Keratinocyte (primary cell): Measurements from ENCODE around the gene DELE1. TPM values are rescaled to one million over a fixed set of nuclear protein-coding genes. Genes with fewer than 3 reads are reported as not detected.
A peak's percentile ranks its signal among the peaks of the same experiment; 100 is the strongest.

ENCODE experiments used
- DNase-seq: peaks from one replicate; pipeline ENCODE4 v3.0.0-alpha.2; 2011; ENCODE audit warnings: low read depth, missing footprints, low spot score
- FAIRE-seq: peaks from 2 replicates; lab custom pipeline; 2011; peaks lifted over from hg19 to GRCh38; lab: Jason Lieb, UNC
- H2AFZ ChIP-seq: 2 replicates; pipeline ENCODE4 v1.6.0; 2012; ENCODE audit warnings: low read length, control low read depth, inconsistent platforms; ENCODE audit not compliant: control insufficient read depth
- H3K27ac ChIP-seq: 2 replicates; pipeline ENCODE4 v1.5.1; 2011; ENCODE audit warnings: low read length; ENCODE audit not compliant: control insufficient read depth, insufficient read depth
- H3K27me3 ChIP-seq: 3 replicates; pipeline ENCODE4 v1.6.0; 2011; ENCODE audit warnings: low read length; ENCODE audit not compliant: control insufficient read depth, insufficient read depth; ENCODE audit errors: extremely low read depth
- H3K36me3 ChIP-seq, 2 experiments: 2 replicates in 1 of 2; 3 replicates in 1 of 2; pipeline ENCODE4 v1.5.1; 2011; ENCODE audit warnings: low read length in 2 of 2, mild to moderate bottlenecking in 1 of 2; ENCODE audit not compliant: control insufficient read depth in 2 of 2, insufficient read depth in 2 of 2; ENCODE audit errors: extremely low read depth in 1 of 2
- H3K4me1 ChIP-seq: 3 replicates; pipeline ENCODE4 v1.5.1; 2011; ENCODE audit warnings: low read length; ENCODE audit not compliant: control insufficient read depth, insufficient read depth; ENCODE audit errors: extremely low read depth
- H3K4me2 ChIP-seq: 3 replicates; pipeline ENCODE4 v1.6.0; 2011; ENCODE audit warnings: low read depth, low read length; ENCODE audit not compliant: control insufficient read depth, insufficient read depth; ENCODE audit errors: extremely low read depth
- H3K4me3 ChIP-seq, 3 experiments: fragments of 200-600 bp in 1 of 3; sonication (generic) in 1 of 3; 2 replicates in 2 of 3; 3 replicates in 1 of 3; pipeline ENCODE4 v1.5.1; 2011 to 2016; ENCODE audit warnings: low read length in 3 of 3, mild to moderate bottlenecking in 3 of 3, control low read depth in 2 of 3, inconsistent platforms in 1 of 3, low read depth in 1 of 3, mixed read lengths in 1 of 3, mixed run types in 1 of 3, moderate library complexity in 1 of 3; ENCODE audit not compliant: control insufficient read depth in 2 of 3, insufficient read depth in 2 of 3; ENCODE audit errors: extremely low read depth in 1 of 3
- H3K79me2 ChIP-seq: 2 replicates; pipeline ENCODE4 v1.6.0; 2012; ENCODE audit warnings: low read length; ENCODE audit not compliant: control insufficient read depth, insufficient read depth
- H3K9ac ChIP-seq: 3 replicates; pipeline ENCODE4 v1.6.0; 2011; ENCODE audit warnings: low read length; ENCODE audit not compliant: control insufficient read depth, insufficient read depth; ENCODE audit errors: extremely low read depth
- H3K9me1 ChIP-seq: 3 replicates; pipeline ENCODE4 v1.6.0; 2011; ENCODE audit warnings: low read length; ENCODE audit not compliant: control insufficient read depth, insufficient read depth; ENCODE audit errors: extremely low read depth
- H3K9me3 ChIP-seq: 2 replicates; pipeline ENCODE4 v1.5.1; 2012; ENCODE audit warnings: low read depth, low read length; ENCODE audit not compliant: control insufficient read depth
- H4K20me1 ChIP-seq: 3 replicates; pipeline ENCODE4 v1.6.0; 2011; ENCODE audit warnings: low read length; ENCODE audit not compliant: control insufficient read depth, insufficient read depth; ENCODE audit errors: extremely low read depth
- EZH2 ChIP-seq: IDR thresholded peaks from one replicate; pipeline ENCODE4 v1.6.1; 2012; ENCODE audit warnings: inconsistent platforms, mild to moderate bottlenecking, low read length, moderate library complexity
- dilution Hi-C: fragments of 300-500 bp; cut with MboI; formaldehyde crosslinking; loops from one replicate; pipeline ENCODE4 v1.7.0; 2020; ENCODE audit warnings: low sequenced_read_pairs; ENCODE audit not compliant: extremely low pct_ligation_motif_present
- polyA plus RNA-seq, 5 experiments: library from polyadenylated mRNA; depleted of rRNA in 3 of 5; stranded (reverse) in 3 of 5; stranded (forward) in 1 of 5; unstranded in 1 of 5; fragments of >200 nt; gene quantifications; 1 replicate in 1 of 5; 2 replicates in 3 of 5; 3 replicates in 1 of 5; pipeline versions ENCODE4 v1.2.1 to v1.2.3, GENCODE V29; 2011 to 2012; ENCODE audit warnings: missing spikeins in 2 of 5, low read depth in 1 of 5, low replicate concordance in 1 of 5
- TF ChIP-seq, protein P1 (sequence below), 3 experiments: IDR thresholded peaks in 1 of 3; conservative IDR thresholded peaks in 1 of 3; optimal IDR thresholded peaks in 1 of 3; 2 replicates in 2 of 3; 3 replicates in 1 of 3; pipeline versions ENCODE3 to v1.5.1; 2011; ENCODE audit warnings: low read length in 3 of 3, mild to moderate bottlenecking in 3 of 3, moderate library complexity in 2 of 3, control low read depth in 1 of 3, inconsistent platforms in 1 of 3; ENCODE audit not compliant: insufficient read depth in 2 of 3; ENCODE audit errors: extremely low read depth in 1 of 3

The DELE1 gene
- polyA plus RNA-seq, 1 donor (not counting 4 experiments of a cell fraction or from before 2014, with no cell fraction given) = 37.5 TPM

DNA sequence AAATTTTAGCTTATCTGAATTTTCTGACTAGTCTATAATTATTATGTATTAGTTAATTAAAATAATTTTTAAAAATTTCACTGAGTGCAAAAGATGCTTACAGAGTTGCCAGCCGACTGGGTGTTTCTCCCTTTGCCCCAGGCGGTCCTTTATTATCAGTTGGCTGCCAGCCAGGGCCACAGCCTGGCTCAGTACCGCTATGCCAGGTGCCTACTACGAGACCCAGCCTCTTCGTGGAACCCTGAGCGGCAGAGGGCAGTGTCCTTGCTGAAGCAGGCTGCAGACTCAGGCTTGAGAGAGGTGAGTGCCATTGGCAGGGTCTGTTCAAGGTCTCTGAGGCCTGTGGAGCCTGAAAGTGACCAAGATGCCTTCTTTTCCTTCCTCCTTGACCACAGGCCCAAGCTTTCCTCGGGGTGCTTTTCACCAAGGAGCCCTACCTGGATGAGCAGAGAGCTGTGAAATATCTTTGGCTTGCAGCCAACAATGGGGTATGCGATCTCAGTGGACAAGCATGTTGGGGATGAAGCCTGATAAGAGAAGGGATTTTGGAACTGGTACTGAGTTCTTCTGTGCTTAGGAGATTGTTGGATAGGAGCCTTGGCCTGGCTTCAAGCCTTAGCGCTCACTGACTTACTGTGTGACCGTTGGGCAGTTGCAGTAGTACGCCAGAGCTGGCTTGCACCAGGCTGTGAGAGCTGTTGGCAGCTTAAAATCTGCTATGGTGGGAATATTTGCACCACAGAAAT is 10.6 kb downstream of the DELE1 start:
- TF ChIP-seq, protein P1, sequence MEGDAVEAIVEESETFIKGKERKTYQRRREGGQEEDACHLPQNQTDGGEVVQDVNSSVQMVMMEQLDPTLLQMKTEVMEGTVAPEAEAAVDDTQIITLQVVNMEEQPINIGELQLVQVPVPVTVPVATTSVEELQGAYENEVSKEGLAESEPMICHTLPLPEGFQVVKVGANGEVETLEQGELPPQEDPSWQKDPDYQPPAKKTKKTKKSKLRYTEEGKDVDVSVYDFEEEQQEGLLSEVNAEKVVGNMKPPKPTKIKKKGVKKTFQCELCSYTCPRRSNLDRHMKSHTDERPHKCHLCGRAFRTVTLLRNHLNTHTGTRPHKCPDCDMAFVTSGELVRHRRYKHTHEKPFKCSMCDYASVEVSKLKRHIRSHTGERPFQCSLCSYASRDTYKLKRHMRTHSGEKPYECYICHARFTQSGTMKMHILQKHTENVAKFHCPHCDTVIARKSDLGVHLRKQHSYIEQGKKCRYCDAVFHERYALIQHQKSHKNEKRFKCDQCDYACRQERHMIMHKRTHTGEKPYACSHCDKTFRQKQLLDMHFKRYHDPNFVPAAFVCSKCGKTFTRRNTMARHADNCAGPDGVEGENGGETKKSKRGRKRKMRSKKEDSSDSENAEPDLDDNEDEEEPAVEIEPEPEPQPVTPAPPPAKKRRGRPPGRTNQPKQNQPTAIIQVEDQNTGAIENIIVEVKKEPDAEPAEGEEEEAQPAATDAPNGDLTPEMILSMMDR (optimal IDR thresholded peaks at IDR 0.05 in 1 of 3, IDR thresholded peaks at IDR 0.05 in 1 of 3, conservative IDR thresholded peaks at IDR 0.05 in 1 of 3; ENCODE audit: extremely low read depth in 1 of 3, insufficient read depth in 2 of 3, low read length in 3 of 3) = peak in 2 of 3 experiments; percentile 4 to 48
- no peak for TF ChIP-seq EZH2
- dilution Hi-C loops = no loop called here
- Histone ChIP-seq H3K4me2 (no peak overlapping the region), H4K20me1 (no peaks in the 10 kb centered on the region), H3K9me1 (peaks cover 7% of the 10 kb centered on the region), H3K27me3 (no peaks in the 10 kb centered on the region), H2AFZ (no peak overlapping the region), H3K9ac (no peak overlapping the region), H3K79me2 (no peaks in the 10 kb centered on the region), H3K36me3 (peaks cover 33 to 52% of the 10 kb centered on the region in 2 experiments), H3K9me3 (no peaks in the 10 kb centered on the region), H3K27ac (no peak overlapping the region), H3K4me3 (no peak overlapping the region), H3K4me1 (peaks cover 14% of the 10 kb centered on the region)
- DNase-seq (no peak), FAIRE-seq (no peak)

DNA sequence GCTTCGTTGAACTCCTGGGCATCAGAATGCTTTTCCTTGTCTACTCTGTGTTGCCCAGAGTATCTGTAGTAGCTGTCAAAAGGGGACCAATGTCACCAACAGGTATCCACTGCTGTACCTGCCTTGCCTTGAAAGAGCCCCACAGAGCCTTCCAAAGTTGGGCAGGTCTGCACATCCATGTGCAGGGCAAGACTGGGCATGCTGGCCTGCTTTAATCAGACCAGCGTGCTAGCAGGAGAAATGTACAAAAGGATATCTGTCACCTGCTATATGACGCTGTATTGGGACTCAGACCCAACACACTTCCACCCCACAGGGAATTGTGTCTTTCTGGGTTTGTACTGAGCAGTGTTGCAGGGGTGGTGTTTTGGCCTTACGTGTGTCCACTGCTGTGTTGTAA is 11.9 kb downstream of the DELE1 start:
- dilution Hi-C loops = no loop called here
- Histone ChIP-seq H4K20me1 (no peaks in the 10 kb centered on the region), H3K79me2 (no peaks in the 10 kb centered on the region), H3K36me3 (peaks cover 25 to 54% of the 10 kb centered on the region in 2 experiments), H3K4me3 (no peak overlapping the region), H3K27ac (peak overlapping the region; percentile 55), H3K27me3 (no peaks in the 10 kb centered on the region), H3K9me3 (no peaks in the 10 kb centered on the region), H3K4me1 (peaks cover 14% of the 10 kb centered on the region), H3K4me2 (peak overlapping the region; percentile 59), H3K9me1 (peaks cover 7% of the 10 kb centered on the region), H3K9ac (no peak overlapping the region), H2AFZ (no peak overlapping the region)
- DNase-seq (no peak), FAIRE-seq (peak; percentile 75)
- TF ChIP-seq, protein P1 (optimal IDR thresholded peaks at IDR 0.05 in 1 of 3, IDR thresholded peaks at IDR 0.05 in 1 of 3, conservative IDR thresholded peaks at IDR 0.05 in 1 of 3; ENCODE audit: extremely low read depth in 1 of 3, insufficient read depth in 2 of 3, low read length in 3 of 3) = no peak
- TF ChIP-seq EZH2 = no peak
